CD4-positive, alpha-beta T cell treated with Interleukin-15 for 4 hours (primary cell): ENCODE results near the gene CLASP1.

Experiments used
- DNase-seq: peaks from one replicate; pipeline ENCODE4 v3.0.0-alpha.2; 2020; ENCODE audit warnings: low spot score

CLASP1 gene

DNA sequence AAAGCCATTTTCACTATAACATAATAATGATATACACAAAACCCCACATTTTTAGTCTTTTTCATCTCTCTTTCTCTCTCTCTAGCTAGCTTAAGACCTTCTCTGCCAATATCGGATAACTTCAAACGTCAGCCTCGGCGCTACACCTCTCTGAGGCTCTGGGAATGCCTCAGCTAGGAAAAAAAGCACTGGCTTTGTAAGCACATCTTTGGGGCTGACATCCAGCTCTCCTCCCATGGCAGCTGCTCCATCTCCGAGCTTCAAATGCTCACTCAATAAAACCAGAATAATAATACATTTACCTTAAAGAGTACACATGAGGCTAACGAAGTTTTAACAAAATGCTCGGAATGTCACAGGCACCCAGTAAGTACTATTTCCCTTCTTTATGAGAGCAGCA, 107.8 kb downstream of the CLASP1 start:
- DNase-seq: no peak

GRCh38 chr2:121539750-121540469, 109.4 kb downstream of the CLASP1 start:
- DNase-seq: no peak

- DNase-seq: no peak
Observed at GRCh38 chr2:121536850-121537557, 112.3 kb downstream of the CLASP1 start.

GRCh38 chr2:121536347-121536746, 112.9 kb downstream of the CLASP1 start:
- no peak for DNase-seq

DNA sequence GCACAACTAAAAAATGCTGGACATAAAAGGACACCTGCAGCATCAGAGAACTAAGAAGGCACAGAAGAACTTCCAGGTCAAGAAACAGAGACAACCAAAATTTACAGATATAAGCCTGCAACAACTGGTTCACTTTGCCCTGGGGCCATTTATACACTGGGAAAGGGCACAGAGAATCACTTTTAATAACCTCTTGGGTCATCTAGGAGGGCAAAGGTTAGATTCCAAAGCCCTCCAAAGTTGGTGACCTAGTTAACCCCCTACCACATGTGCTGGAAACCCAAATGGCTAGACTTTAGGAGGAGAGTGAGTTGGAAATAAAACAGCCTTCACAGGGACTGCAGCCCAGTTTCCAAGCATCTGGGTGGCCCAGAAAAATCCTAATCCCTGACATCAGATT, 115.3 kb downstream of the CLASP1 start:
- DNase-seq: no peak

- no peak for DNase-seq
Observed at GRCh38 chr2:121532894-121533293, 116.4 kb downstream of the CLASP1 start.

DNA sequence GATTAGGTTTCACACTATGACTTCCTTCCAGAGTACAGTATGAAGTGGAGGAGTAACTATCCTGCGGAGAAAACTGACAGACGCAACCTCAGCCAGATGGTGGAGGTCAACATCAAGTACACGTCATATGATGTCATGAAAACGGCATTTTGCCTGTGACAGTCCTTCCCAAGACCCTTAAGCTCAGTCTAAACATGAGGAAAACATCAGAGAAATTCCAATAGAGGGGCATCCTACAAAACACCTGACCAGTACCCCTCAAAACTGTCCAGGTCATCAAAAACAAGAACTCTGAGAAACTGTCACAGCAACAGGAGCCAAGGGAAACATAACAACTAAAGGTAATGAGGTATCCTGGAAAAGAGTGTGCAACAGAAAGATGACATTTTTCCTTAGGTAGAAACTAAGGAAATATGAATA, 116.9 kb downstream of the CLASP1 start:
- DNase-seq: no peak

GRCh38 chr2:121530212-121530705, 119.0 kb downstream of the CLASP1 start:
- peak; percentile 79 for DNase-seq

DNA sequence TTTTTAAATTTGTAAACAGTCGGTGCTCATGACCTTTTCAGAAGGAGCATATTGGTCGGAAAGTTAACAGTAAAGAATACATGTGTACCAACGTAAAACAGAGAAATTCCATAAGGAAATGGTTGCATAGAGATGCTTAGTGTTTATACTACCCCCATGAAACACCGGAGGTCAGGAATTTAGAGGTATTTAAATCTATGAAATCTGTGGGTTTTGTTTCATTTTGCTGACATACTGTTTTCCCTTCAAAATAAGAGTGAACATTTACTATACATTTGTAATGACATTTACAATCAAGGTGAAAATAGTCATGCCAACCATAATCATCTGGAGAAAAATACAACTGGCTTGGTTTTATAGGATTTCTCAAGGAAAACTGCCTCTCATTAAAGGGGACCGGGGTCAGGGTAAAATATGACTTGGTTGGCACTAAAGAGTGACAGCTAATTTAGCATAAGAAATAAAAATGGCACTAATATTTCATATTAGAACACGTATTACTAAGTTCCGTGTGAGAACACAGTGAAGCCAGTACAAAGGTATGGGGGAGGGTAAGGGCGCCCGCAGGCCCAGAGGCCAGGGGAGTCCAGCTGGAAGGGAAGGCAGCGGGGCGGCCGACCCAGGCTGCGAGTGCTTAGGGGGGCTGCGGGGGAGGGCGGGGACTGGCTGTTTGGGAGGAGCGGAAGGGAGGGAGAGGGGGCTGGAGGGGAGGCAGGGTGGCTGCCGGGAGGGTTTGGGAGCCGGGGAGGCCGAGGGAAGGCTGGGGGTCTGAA, 119.6 kb downstream of the CLASP1 start:
- no peak for DNase-seq

- peak; percentile 20 for DNase-seq
Observed at GRCh38 chr2:121527009-121527682, 122.1 kb downstream of the CLASP1 start.

GRCh38 chr2:121524685-121525425, 124.4 kb downstream of the CLASP1 start:
- DNase-seq: no peak

DNA sequence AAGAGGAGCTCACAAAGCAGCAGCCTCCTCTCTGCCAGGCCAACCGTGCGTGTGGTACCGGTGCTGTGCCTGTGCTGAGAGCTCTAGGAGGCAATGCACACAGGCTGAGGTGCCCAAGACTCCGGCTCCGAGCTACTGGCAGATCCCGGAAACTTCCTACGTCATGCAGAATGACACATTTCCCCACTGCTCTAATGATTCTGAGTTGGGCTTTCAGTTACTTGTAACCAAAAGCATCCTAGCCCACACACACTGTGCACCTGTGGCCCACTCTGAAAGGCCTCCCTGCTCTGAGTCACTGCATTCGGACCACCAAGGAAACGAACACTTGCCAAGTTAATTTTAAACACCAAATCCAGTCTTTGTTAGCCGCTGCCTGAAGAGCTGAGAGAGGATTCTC, 127.9 kb downstream of the CLASP1 start:
- no peak for DNase-seq

DNA sequence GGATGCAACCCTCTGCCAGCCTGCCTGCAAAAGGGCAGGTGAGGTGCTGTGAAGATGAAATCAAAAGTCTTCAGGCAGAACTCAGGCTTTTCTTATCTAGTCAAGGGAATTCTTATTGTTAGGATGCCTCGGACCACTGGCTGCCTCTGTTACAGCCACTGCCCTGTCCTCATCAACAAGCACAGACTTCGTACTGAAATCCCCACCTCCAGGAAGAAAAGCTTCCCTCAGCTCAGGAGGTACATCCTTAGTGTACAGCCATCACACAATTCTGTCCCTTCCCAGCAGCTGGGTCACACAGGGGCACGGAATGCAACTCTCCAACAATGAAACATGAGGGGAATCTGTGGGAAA, 128.6 kb downstream of the CLASP1 start:
- DNase-seq: no peak

DNA sequence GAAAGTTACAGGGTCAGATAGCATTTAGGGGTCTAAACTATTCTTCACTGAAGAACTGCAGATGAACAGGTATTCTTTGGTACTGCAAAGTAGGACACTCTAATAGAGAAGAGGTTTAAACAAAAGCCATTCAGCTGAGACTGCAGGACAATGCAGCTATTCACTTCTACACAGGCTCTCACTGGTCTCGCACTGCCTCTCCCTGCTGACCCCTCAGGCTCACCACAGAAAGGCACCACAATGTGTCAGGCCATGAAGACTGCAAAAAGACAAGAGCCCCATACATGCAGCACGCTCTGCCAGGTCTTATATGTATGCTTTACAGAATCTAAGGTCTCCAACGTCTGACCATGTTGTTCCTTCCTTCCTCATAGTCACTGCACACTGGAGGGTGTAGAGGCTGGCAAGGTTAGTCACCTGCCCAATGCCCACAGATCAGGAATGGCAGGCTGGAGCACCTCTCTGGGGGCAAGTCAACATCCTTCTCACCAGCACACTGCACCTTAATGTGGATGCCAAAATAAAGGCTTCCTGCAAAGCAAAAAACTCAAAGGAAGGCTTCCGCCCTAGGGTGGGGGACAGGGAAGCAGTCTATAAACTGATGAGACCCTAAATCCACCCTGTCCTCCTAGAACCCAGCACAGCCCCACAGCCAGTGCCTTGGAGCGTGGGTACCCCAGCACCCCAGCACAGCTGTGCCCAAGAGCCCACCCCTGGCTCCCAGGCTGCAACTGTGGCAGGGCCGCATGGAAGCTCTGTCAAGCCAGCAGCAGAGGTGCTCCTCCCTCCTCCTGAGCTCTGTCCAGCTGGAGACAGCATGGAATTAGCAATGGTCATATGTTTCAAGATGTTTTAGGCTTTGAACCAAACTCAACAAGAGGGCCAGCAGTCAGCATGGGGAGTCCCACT, 129.3 kb downstream of the CLASP1 start:
- no peak for DNase-seq

DNA sequence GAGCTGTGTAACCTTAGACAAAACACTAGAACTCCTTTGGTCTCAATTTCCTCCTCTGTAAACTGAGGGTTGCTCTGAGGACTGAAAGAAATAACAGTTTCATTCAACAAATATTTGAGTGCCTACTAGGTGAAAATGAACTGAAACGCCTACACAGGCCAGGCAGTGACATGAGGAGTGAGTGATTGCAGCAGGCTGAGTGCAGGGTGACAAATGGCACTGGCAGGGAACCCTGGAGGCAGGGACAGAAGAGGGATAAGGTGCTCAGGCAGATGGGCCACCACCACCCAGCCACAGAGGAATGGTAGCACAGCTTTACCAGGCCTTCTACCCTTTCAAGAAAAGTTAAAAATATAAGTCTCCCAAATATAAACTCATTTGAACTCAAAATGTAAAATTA, 130.1 kb downstream of the CLASP1 start:
- DNase-seq: no peak

GRCh38 chr2:121513597-121514333, 135.5 kb downstream of the CLASP1 start:
- DNase-seq: no peak

- DNase-seq: no peak
Observed at GRCh38 chr2:121510857-121511256, 138.4 kb downstream of the CLASP1 start.

- DNase-seq: no peak
Observed at GRCh38 chr2:121506621-121507020, 142.6 kb downstream of the CLASP1 start.

GRCh38 chr2:121505986-121506586, 143.2 kb downstream of the CLASP1 start:
- no peak for DNase-seq
